Kidney epithelial cell (primary cell): Measurements from ENCODE around the gene RASGRF2. TPM values are rescaled to one million over a fixed set of nuclear protein-coding genes. Genes with fewer than 3 reads are reported as not detected.
"Not testable (repeated sequence)": the region's sequence is repeated elsewhere in the genome, so short reads cannot be mapped to it uniquely, and the experiment has no call there.

Source experiments
- DNase-seq: peaks from one replicate; pipeline ENCODE4 v3.0.0-alpha.2; 2010; ENCODE audit warnings: low read depth
- H3K27me3 ChIP-seq: 2 replicates; pipeline ENCODE4 v1.6.0; 2011; ENCODE audit warnings: low read length; ENCODE audit not compliant: control insufficient read depth, insufficient read depth
- H3K36me3 ChIP-seq: 2 replicates; pipeline ENCODE4 v1.5.1; 2011; ENCODE audit warnings: low read length; ENCODE audit not compliant: control insufficient read depth, insufficient read depth
- H3K4me3 ChIP-seq: 2 replicates; pipeline ENCODE4 v1.5.1; 2011; ENCODE audit warnings: low read depth, mild to moderate bottlenecking, control low read depth, low read length
- CTCF ChIP-seq: IDR thresholded peaks from 2 replicates; pipeline ENCODE4 v1.5.1; 2011; ENCODE audit warnings: mild to moderate bottlenecking, moderate library complexity, low read length, control low read depth, inconsistent platforms; ENCODE audit not compliant: insufficient read depth, poor library complexity, severe bottlenecking
- total RNA-seq: library from RNA; depleted of rRNA; stranded (reverse); fragments of >200 nt; gene quantifications from 2 replicates; pipeline ENCODE4 v1.2.3, GENCODE V29; 2015

RASGRF2 gene
- total RNA-seq, 1 donor from 2014 or later, result 5.8 TPM

GRCh38 chr5:81017320-81017719 lies 57.2 kb downstream of the RASGRF2 start:
- Histone ChIP-seq H3K27me3 (no peaks in the 10 kb centered on the region), H3K4me3 (no peak overlapping the region), H3K36me3 (no peaks in the 10 kb centered on the region)
- no peak for TF ChIP-seq CTCF
- no peak for DNase-seq

- H3K36me3 ChIP-seq, H3K4me3 ChIP-seq: not testable (repeated sequence)
- DNase-seq, result peak; percentile 32
Measured at GRCh38 chr5:81018608-81019007, 58.4 kb downstream of the RASGRF2 start.

DNA sequence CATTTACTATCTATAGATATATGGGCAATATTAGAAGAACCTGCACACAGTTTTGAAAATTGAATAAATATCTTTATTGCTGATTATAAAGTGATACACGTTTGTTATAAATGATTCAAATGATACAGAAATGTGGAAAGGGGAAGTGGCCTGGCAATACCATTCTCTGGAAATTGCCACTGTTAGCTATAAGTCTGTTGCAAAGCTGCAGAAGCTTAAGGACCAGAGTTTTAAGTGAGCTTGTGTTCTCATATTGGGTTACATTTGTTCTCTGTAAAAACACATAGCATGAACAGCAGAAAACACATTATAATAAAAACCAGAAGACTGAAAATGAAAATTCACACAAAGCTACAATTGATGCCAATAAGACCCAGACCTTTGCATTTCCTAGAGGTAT lies 59.6 kb downstream of the RASGRF2 start:
- DNase-seq, result no peak
- TF ChIP-seq CTCF, result no peak
- no peaks in the 10 kb centered on the region for H3K27me3 ChIP-seq

More at GRCh38 chr5:81018608-81019007, 58.4 kb downstream of the RASGRF2 start:
- not testable (repeated sequence) for H3K27me3 ChIP-seq

GRCh38 chr5:81020478-81021167 lies 60.5 kb downstream of the RASGRF2 start:
- H3K4me3 ChIP-seq, result no peak overlapping the region
- no peaks in the 10 kb centered on the region for H3K36me3 ChIP-seq
- DNase-seq, result peak; percentile 42
- H3K27me3 ChIP-seq, result no peaks in the 10 kb centered on the region
- no peak for TF ChIP-seq CTCF

More for the DNA sequence above, 59.6 kb downstream of the RASGRF2 start:
- Histone ChIP-seq H3K4me3 (no peak overlapping the region), H3K36me3 (no peaks in the 10 kb centered on the region)

DNA sequence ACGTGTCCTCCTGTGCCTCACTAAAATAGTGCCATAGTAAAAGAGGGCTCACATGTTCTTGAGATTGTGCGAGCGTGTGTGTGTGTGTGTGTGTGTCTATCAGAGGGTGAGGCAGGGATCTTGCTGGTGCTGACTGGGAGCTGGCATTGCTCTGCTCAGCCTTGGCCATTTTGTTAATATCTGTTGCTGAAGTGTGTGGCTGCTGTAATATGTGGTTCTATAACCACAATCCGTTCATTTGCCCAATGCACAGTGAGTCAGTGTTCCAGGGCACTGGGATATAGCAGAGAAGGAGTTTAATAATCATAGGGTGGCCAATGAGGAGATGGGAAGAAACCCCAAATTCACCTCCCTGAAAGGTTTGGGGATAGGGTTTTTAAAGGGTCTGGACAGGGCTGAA lies 61.3 kb downstream of the RASGRF2 start:
- DNase-seq, result peak; percentile 29
- Histone ChIP-seq H3K27me3 (no peaks in the 10 kb centered on the region), H3K36me3 (no peaks in the 10 kb centered on the region), H3K4me3 (no peak overlapping the region)
- no peak for TF ChIP-seq CTCF

DNA sequence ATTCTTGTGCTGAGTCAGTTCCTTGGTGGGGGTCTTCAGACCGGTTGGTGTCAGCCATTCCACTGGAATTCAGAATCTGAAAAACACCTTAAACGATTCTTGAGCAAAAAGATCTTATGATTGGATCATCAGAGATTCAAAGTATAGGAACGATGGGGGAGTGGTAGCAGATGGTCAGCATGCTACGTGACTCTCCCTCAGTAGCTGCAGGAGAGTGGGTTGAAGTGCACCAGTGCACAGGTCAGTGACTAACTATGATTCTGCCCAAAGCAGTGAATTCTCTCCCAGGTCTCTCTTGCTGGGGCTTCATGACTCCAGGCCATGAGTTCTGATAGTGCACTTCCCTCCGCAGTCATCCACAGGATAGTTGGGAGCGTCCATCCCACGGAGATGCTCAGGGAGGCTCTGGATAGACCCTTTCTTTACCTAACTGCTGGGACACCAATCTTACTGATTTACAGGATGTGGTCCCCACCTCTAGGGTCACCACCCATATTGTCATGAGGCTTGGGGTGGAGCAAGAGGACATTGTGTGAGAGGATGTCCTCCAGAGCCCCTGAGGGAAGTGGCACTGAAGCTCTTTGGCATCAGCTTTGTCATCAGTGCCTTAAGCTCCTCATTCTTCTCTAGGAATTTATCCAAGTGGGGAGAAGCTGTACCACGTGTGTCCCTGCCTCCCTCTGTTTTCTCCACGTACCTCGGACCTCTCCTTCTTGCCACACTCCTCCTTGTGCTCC lies 62.0 kb downstream of the RASGRF2 start:
- Histone ChIP-seq H3K27me3 (no peaks in the 10 kb centered on the region), H3K4me3 (no peak overlapping the region), H3K36me3 (no peaks in the 10 kb centered on the region)
- TF ChIP-seq CTCF, result no peak
- DNase-seq, result peak; percentile 19
